HG03558 (cell line): ENCODE data around the gene PSMB7.
"Not testable (repeated sequence)": the region's sequence is repeated elsewhere in the genome, so short reads cannot be mapped to it uniquely, and the experiment has no call there.

Experiments used
- ATAC-seq: cut with Tn5 transposase; IDR thresholded peaks from one replicate; pipeline ENCODE4 v1.9.1; 2021; ENCODE audit warnings: moderate number of reproducible peaks; ENCODE audit not compliant: unreplicated experiment; ENCODE audit errors: extremely low read depth

The PSMB7 gene

GRCh38 chr9:124444166-124444565, 28.9 kb upstream of the PSMB7 start:
- no peak for ATAC-seq

GRCh38 chr9:124443625-124444024, 28.4 kb upstream of the PSMB7 start:
- ATAC-seq: no peak

GRCh38 chr9:124442826-124443225, 27.6 kb upstream of the PSMB7 start:
- ATAC-seq: no peak

- no peak for ATAC-seq
Observed at GRCh38 chr9:124442379-124442778, 27.1 kb upstream of the PSMB7 start.

- no peak for ATAC-seq
Observed at GRCh38 chr9:124441291-124441690, 26.0 kb upstream of the PSMB7 start.

GRCh38 chr9:124440786-124441185, 25.5 kb upstream of the PSMB7 start:
- ATAC-seq: no peak

GRCh38 chr9:124439686-124440243, 24.5 kb upstream of the PSMB7 start:
- ATAC-seq: no peak

- no peak for ATAC-seq
Observed at GRCh38 chr9:124439086-124439485, 23.8 kb upstream of the PSMB7 start.

- ATAC-seq: no peak
Observed at GRCh38 chr9:124438091-124438490, 22.8 kb upstream of the PSMB7 start.

GRCh38 chr9:124437086-124437485, 21.8 kb upstream of the PSMB7 start:
- ATAC-seq: no peak

GRCh38 chr9:124436320-124436719, 21.1 kb upstream of the PSMB7 start:
- ATAC-seq: no peak

GRCh38 chr9:124429530-124429867, 14.3 kb upstream of the PSMB7 start:
- no peak for ATAC-seq

GRCh38 chr9:124428751-124429529, 13.7 kb upstream of the PSMB7 start:
- no peak for ATAC-seq

GRCh38 chr9:124427281-124427680, 12.0 kb upstream of the PSMB7 start:
- ATAC-seq: no peak

- ATAC-seq: no peak
Observed at GRCh38 chr9:124426361-124426760, 11.1 kb upstream of the PSMB7 start.

GRCh38 chr9:124425733-124426132, 10.5 kb upstream of the PSMB7 start:
- ATAC-seq: not testable (repeated sequence)

- ATAC-seq: no peak
Observed at GRCh38 chr9:124423591-124423990, 8.3 kb upstream of the PSMB7 start.

- ATAC-seq: no peak
Observed at GRCh38 chr9:124423155-124423554, 7.9 kb upstream of the PSMB7 start.

GRCh38 chr9:124420991-124421543, 5.8 kb upstream of the PSMB7 start:
- no peak for ATAC-seq

GRCh38 chr9:124419832-124420489, 4.7 kb upstream of the PSMB7 start:
- no peak for ATAC-seq

GRCh38 chr9:124415852-124416484, 726 bp upstream of the PSMB7 start:
- ATAC-seq: no peak
